NCI-H146 (cell line): ENCODE measurements around the gene TMPRSS6.

Experiments
- DNase-seq: peaks from one replicate; lab custom pipeline; 2025; lab: John Stamatoyannopoulos, UW

The TMPRSS6 gene

GRCh38 chr22:37064553-37064952 lies 45.0 kb downstream of the TMPRSS6 start:
- no peak for DNase-seq

- DNase-seq = peak; percentile 72
Measured at GRCh38 chr22:37063431-37064420, 45.8 kb downstream of the TMPRSS6 start.

DNA sequence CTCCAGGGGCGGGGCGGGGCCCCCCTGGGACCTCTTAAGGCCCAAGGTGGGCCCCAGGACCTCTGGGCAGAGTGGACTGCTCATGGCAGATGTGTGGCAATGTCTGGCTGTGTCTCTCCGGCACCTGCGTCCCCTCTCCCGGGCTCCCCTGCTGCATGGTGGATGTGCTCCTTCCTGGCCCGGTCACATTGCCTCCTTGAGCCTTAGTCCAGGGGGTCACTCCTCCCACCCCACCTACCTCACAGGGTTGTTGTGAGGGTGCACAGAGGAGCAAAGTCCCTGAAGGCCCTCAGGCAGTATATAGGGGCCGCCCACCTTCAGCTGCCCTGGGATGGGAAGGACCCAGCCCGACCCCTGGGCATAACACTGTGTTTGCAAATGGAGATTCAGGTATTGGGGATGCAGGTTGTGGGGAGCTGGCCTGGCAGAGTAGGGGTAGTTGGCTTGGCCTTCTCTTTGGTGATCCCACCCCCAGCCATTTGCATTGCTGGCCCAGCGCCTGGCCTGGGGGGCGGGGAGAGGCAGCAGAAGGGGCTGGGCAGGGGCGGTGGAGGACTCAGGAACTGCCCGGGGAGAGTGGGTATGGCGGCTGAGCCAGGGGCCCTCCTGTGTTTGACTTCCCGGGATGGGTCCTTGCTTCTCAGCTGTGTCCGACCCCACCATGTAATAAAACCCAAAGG lies 46.7 kb downstream of the TMPRSS6 start:
- peak; percentile 25 for DNase-seq

- DNase-seq = no peak
Measured at GRCh38 chr22:37062376-37062675, 47.2 kb downstream of the TMPRSS6 start.

- DNase-seq = no peak
Measured at GRCh38 chr22:37061611-37062375, 47.7 kb downstream of the TMPRSS6 start.

GRCh38 chr22:37060801-37061610 lies 48.5 kb downstream of the TMPRSS6 start:
- DNase-seq = peak; percentile 28

- DNase-seq = no peak
Measured at GRCh38 chr22:37059876-37060449, 49.5 kb downstream of the TMPRSS6 start.

DNA sequence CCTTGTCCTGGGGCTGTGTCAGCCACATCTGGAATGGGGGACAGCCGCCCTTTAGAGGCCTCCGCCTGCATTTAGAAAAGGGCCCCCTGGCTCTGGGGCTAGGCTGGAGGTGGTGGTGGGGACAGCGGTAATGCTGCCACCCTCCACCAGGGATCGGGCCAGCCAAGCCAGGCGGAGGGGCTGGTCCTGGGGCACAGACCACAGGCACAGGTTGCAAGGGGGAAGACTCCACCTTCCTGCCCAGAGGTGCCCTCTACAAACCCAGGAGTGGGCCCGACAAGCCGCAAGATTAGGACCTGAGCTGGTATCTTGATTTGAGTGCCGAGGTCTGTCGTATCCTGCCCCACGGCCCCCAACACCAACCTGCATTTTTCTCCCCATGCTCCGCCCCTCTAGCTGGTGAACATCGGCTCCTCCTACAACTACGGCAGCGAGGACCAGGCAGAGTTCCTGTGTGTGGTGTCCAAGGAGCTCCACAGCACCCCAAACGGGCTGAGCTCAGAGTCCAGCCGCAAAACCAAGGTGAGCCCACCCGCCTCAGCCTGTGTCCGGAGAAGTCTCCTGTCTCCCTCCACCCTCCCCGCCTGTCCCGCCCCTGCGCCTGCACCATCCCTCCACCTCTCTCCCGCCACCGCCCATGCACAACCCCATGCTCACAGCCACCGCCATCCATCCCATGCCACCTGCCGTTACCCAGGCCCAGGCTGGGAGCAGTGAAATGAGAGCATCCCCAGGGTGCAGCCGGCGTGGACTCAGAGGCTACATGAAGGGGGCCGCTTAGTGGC lies 50.4 kb downstream of the TMPRSS6 start:
- DNase-seq = no peak

- no peak for DNase-seq
Measured at GRCh38 chr22:37057796-37058510, 51.6 kb downstream of the TMPRSS6 start.

DNA sequence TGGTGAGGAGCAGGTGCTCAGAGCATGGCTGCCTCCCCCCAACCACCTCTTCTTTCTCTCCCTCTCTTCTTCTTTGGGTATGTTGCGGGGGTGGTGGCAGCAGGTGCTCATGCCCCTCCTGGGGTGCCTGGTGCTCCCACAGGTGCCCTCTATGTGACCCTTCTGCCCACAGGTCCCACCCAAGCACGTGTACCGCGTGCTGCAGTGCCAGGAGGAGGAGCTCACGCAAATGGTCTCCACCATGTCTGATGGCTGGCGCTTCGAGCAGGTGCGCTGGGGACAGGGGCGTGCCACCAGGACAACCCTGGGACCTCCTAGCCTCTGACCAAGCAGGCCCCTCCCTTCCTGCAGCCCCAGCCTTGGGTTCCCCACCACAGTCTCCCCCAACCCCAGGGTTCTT lies 52.3 kb downstream of the TMPRSS6 start:
- no peak for DNase-seq

GRCh38 chr22:37056246-37056645 lies 53.3 kb downstream of the TMPRSS6 start:
- DNase-seq = no peak

DNA sequence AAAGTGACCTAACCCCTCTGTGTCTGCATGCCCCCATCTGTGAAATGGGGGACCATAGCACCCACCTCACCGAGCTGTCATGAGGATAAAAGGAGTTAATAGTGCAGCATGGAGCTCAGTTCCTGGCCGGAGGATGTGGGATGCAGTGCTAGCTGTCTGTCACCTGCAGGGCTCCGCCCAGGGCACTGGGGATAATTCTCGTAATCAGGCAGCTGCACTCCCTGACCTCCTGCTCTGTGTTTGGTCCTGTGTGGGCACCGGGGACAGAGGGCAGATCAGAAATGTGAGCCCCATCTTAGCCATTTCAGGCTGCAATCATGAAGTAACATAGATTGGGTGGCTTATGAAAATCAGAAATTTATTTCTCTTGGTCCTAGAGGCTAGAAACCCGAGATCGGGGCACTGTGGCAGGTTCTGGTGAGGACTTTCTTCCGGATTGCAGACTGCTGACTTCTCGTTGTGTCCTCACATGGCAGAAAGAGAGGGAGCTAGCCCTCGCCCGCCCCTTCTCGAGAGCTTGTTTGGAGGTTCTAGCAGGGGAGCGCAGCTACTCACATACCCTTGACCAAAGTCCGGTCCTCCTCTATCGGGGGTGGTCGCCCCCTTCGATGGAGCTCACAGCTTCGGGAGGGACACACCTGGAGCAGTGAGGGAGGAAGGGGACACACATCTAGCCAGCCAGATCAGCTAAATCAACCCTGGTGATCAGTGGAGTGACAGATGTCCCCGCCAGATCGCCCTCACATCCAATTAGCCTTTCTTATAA lies 54.7 kb downstream of the TMPRSS6 start:
- DNase-seq = no peak

- no peak for DNase-seq
Measured at GRCh38 chr22:37054056-37054395, 55.5 kb downstream of the TMPRSS6 start.

DNA sequence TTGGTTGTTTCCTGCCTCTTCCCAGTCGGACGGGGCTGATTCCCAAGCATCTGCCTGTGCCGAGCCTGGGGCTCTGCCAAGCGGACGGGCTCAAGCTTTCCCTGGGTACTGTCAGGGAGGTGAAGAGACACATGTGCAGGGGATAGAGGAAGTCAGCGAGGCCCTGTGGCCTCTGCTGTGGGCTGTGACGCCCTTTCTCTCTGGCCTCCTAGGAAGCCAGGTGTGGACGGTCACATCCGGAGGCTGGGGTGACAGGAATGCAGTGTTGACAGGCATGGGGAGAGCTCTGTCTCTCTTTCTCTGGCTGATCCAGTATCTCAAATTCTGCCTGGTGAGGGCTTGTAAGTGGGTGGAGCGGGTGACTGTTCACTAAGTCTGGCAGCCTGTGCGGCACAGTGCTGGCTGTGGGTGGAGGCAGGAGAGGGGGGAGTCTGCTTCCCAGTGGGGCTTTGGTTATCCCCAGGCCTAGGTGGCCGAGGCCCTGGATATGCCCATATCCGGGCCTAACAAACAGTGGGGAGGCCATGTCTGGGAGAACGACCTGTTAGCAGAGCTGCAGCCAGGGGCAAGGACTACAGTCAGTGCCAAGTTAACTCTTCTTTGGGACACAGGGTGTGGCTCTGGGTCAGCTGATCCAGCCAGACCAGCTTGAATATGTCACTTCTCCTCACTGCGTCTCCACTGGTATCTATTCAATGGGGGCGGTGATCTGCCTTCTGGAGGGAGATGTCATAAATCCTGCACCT lies 56.0 kb downstream of the TMPRSS6 start:
- no peak for DNase-seq

- DNase-seq = no peak
Measured at GRCh38 chr22:37052386-37053309, 56.9 kb downstream of the TMPRSS6 start.

DNA sequence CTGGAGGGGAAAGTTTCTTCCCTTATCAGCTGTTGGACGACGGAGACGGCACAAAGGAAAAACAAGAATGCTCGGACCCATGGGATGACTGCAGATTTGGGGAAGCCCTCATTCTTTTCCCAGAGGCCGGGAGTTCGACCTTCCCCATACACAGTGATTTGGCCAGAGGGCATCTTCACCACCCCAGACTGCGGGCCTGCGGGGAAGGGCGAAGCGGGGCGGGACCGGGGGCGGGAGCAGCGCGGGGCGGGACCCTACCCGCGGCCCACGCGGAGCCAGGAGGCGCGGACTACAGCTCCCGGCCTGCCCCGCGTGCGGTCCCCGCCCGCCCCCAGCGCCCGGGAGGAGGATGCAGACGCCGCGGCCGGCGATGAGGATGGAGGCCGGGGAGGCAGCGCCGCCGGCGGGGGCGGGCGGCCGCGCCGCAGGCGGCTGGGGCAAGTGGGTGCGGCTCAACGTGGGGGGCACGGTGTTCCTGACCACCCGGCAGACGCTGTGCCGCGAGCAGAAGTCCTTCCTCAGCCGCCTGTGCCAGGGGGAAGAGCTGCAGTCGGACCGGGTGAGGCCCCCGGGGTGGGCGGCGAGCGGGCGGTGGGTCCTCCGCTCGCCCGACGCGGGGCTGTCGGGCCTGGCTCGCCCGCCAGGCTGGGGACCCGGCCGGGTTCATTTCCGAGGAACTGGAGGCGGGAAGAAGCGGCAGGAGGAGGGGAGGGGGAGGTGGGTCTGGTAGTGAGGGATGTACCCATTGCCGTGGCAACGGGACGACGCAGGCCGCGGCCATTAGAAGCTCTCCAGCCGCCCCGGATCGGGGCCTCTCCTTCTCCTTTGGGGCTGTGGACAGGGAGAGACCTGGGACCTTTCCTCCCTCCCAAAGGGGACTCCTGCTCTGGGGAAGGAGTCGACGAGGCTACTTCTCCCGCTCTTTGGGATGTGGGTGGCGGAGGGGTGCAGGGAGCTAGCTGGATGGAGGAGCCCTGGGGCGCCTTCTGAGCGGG lies 57.8 kb downstream of the TMPRSS6 start, which contains the start of gene KCTD17:
Gene KCTD17 (plus strand): TSS at position 352 of the 995 bp plus-strand sequence. CDS start 19 bp downstream, at position 371.
- DNase-seq = peak; percentile 57
